HG02798 (cell line): ENCODE measurements around the gene GPC3.

ENCODE experiments used
- ATAC-seq: cut with Tn5 transposase; IDR thresholded peaks from one replicate; pipeline ENCODE4 v1.9.1; 2021; ENCODE audit warnings: mild to moderate bottlenecking; ENCODE audit not compliant: unreplicated experiment, poor library complexity

Gene GPC3

GRCh38 chrX:133661962-133662839 is 323.2 kb downstream of the GPC3 start:
- no peak for ATAC-seq

- no peak for ATAC-seq
Measured at GRCh38 chrX:133660281-133660680, 325.1 kb downstream of the GPC3 start.

DNA sequence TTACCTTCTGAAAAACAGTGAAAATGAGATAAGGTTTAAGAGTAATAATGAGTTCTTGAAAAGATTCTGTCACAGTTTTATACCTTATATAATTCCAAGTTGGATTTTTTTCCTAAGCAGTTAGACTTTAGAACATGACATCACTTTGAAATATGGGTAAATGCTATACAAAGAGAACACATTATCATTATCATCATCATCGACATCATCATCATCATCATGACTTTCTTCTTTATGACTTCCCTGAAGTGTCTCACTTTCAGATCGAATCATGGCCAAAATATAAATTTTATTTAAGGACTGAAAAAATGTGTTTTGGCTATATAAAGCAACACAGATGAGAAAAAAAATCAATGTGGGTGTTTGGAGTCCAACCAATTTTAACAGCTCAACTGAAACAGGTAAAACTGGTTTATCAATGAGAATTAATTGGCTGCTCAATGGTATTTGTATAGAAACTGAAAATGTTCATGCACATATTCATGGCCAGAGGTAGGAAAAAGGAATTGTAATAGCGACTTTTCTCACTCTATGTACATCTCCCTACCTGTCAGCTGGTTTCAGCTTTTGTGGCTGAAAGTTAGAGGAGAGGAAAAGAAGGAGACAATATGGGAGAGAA is 327.0 kb downstream of the GPC3 start:
- no peak for ATAC-seq

DNA sequence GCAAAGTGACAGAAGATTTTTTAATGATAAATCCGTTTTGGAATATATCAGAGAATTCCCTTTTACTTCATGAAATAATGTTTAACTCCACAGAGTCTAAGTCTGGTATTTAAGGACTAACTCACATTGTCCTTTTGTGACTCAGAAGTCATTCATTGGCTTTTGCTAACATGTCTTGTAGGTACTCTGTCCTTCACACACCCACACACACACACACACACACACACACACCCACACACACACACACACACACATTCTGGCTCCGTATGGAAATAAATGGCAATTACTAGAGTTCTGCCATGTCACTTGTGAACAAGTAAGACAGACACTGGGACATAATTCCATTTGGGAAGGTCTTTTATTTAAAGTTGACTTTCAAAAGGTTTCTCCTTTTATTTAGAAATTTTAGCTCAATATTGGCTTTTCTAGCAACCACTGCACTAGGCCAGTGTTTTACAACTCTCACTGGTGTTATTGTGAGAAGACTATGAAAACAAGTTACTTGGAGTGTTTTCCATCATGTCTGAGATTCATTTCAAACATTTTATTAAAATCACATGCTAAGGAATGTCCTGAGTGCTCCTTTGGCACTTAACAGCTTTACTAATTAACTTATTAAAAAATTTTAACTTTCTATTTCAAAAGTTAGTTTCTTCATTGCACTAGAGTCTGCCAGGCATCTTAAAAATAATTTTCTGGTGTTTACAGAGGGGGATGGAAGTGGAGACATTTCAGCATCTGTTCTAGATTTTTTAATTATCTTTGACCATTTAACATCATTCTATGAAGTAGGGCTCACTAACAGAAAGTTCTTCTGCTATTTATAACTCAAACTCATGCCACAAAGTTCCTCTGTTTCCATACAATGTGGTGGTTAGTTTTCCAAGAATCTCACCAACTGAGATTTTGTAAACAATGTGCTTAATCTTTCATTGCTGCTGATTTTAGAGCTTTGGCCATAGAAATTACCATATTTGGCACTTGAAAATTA is 329.8 kb downstream of the GPC3 start:
- ATAC-seq = no peak

DNA sequence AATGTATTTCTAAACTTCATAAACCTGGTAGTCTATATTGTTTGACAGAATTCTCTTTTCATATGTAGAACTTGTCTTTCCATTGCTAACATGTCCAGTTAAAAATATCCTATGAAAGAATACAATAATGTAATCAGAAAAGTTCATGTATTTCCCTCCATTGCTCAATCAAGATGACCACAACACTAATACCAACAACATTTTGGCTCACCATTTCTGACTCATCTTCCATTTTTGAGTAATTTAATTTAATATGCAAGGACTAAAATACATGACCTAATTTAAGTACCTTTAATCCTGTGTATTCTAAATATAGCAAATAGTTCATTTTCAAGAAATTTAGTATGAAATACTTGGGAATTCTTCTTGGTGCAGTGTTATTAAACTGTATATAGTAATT is 330.6 kb downstream of the GPC3 start:
- no peak for ATAC-seq

DNA sequence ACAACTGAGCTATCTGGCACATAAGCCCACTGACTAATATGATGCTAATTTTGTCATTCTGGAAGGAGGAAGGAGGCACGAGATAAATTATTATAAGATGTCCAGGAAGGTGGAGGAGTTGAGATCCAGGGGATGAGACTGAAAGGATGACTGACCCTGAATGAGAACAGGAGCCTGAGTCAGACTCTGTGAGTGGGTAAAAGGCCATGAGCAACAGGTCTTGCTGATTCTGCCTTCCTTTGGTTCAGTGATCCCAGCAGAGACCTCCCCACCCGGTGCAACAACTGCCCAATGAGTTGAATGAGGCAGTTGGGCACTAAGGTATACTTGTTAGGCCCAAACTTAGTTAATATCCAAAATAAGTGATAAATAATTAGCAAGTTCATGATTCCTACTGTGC is 332.0 kb downstream of the GPC3 start:
- no peak for ATAC-seq

- ATAC-seq = no peak
Measured at GRCh38 chrX:133652185-133652584, 333.2 kb downstream of the GPC3 start.

DNA sequence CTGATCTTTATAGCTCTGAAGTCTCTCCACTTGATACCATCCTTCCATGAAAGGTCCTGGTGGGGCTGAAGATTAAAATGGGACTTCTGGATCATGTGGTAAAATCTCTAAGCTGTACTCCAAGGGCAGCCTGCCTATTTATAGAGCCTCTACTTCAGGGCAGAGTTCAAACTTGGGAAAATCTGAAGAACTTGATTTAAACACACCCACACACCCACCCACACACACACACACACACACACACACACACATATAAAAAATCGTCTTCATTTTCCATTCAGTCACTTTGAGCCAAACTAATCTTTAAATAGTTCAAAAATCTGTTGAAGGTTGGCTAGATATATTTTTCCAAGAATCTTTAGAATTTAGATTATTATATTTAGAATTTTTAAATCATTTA is 335.2 kb downstream of the GPC3 start:
- no peak for ATAC-seq

DNA sequence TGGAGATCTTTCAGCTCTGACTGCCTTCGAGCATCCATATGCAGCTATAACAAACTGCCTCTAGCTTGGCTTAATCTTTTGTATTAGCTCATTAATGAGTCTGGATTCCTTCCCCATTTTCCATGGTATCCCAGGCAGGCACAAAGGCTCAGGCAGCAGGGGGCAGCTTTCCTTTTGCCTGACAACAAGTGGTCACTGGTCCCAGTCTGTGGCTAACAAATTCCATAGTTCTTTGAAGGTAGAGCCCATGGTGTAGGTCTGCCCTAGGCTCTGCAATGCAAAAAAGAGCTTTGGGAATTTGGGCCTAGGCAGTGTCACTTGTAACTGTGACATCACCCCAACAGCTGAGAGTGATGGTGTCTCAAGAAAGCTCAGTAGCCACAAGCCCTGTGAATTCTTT is 335.7 kb downstream of the GPC3 start:
- ATAC-seq = no peak

DNA sequence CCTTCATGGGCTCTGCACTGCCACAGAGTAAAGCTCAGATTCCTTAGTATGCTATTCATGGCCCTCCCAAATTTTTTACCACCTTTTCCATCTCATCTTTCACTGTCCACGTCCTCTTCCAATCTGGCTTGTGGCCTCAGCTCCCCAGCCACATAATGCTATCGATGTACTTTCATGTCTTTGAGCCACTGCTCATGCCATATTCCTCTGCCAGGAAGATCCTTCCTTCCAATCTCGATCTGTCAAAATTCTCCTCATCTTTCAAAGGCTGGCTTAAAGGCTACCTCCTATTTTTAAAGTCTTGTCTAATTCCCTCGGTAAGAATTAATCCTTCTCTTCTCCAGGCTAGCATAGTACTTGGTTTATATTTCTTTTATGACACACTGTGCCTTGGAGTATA is 336.8 kb downstream of the GPC3 start:
- no peak for ATAC-seq

DNA sequence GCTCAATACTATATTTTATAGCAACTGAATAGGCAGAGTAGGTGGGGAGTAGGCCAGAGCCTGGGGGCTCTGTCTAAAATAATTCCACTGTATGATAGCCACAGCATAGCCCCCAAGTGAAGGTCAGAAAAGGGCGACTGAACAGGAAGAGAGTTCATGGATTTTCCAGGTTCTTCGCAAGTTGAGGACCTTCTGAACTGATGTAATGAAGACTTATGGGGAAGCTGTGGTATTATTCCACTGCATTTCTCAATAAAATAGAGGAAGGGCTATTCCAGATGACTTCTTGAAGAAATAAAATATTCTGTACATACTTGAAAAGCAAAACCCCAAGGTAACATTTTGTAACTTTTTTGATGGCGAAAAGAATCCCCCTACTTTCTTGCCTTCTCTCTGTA is 338.7 kb downstream of the GPC3 start:
- ATAC-seq = no peak

DNA sequence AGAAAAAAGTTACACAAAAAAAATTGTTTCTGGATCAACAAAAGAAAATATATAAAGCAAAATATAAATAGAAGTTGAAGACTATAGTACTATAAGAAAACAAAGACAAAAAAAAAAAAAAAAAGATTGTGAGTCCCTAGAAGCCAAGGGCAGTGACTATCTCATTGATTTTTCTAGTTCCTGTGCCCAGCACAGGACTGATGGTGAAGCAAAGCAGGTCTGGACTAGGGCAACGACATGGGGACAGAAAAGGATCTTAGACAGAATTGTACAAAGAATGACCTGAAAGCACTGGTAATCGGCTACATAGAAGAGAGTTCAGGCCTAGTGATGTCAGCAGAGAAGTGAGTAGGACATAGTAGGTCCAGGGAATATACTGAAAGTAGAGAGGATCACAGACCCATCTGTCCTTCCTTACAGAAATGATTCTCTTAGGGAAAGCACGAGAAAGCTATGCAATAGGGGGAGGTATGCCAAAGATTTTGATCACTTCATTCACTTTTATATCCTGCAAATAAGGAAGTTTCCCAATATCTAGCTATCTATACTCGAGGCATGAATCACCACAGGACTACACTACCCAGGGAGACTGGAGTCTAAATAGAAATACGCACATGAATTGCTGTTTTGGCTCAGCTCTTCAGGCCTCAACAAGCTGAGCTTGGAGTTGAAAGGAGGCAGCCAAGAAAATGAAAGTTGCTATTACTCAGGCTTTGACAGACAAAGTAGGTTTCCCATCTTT is 339.2 kb downstream of the GPC3 start:
- no peak for ATAC-seq

- ATAC-seq = no peak
Measured at GRCh38 chrX:133645256-133645655, 340.1 kb downstream of the GPC3 start.

GRCh38 chrX:133640161-133641015 is 345.0 kb downstream of the GPC3 start:
- no peak for ATAC-seq

DNA sequence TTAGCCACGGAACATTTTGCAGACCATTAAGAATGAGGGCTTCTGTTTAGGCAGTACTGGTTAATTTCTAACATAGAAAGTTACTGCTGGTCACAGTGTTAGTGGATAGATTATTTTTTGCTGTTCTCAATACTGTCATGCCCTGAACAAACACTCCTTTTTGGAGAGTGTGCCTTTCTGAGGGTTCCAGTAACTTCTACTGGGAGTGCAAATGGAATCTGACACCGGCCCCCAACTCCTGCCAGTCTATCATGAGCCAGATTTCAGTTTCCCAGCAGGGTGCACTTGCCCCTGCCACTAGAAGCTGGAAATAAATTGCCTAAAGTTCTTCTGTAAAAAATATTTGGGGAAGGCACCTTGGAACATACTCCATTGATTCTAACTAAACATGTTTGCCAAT is 345.7 kb downstream of the GPC3 start:
- no peak for ATAC-seq

- ATAC-seq = no peak
Measured at GRCh38 chrX:133638285-133638684, 347.1 kb downstream of the GPC3 start.

DNA sequence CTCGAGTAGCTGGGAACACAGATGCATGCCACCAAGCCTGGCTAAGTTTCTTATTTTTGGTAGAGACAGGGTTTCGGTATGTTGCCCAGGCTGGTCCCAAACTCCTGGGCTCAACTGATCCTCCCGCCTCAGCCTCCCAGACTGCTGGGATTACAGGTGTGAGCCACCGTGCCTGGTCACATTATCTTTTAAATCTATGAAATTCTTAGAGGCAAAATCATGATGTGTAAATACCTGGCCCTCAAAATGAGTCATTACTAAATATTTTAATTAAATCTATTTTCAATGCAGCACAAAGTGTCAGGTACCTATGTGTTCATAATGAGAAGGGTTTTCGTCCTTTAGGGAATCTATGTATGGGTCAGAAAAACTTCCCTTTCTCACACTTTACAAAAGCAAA is 347.6 kb downstream of the GPC3 start:
- no peak for ATAC-seq

DNA sequence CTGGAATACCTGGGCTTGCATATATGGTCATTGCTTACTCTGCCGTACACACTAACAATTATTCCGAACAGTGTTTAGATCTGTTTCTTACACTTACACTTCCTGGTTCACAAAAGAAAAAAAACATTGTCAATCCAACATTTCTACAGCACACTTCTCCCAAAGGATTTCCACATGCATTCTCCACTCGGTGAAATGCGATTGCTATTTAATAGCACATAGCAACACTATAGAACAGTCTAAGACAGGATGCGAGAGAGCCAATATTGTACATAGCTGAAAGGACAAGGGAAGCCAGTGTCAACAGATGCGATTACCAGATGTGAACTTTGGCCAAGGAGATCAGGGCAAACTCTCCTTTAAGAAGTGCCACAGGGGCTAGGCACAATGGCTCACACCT is 349.4 kb downstream of the GPC3 start:
- no peak for ATAC-seq

GRCh38 chrX:133634416-133634815 is 351.0 kb downstream of the GPC3 start:
- no peak for ATAC-seq
